Pons (tissue), 1 donor: Measurements from ENCODE around the gene RHBDF2.
A peak's percentile ranks its signal among the peaks of the same experiment; 100 is the strongest.
"Not testable (repeated sequence)": the region's sequence is repeated elsewhere in the genome, so short reads cannot be mapped to it uniquely, and the experiment has no call there.

ENCODE experiments used
- DNase-seq: peaks from one replicate; pipeline ENCODE4 v3.0.0-alpha.2; 2016; ENCODE audit warnings: low spot score

Gene RHBDF2

DNA sequence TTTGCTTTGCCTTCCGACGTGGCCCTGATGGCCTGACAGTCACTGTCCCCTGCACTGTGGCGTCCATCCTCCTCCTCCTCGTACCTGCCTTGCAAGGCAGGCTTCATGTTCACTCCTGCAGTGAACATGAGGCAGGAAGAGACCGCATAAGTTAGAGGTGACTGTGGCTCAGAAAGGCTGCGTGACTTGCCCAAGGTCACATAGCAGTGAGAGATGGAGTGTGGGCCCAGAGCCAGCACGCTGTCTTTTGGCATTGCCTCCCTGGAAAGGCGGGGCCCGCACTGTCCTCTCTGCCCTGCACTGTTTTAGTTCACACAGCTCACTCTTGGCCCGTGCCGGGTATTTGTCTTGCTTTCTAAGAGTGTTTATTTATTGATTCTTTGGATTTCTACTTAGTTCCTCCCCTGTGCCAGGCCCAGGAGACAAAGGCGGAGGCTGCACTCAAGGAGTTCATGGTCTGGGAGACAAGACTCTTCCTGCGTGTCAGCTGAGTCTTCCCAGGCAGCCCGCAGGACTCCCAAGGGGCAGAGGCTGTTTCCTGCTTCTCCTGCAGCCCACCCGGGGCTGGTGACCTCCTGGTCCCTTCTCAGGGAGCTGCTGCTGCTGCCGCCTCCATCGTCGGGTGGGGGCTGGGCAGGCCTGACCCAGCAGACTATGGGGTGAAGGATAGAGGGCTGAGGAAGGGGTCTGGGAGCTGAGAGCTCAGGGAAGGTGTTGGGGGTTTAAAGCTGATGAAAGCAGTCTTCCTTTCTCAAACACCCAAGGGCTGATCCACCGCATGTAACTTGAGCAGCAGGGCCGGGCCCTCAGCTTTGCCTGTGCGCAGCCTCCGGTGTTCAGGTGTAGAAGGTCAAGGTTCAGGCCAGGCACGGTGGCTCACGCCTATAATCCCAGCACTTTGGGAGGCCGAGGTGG is 23.6 kb upstream of the RHBDF2 start:
- DNase-seq: no peak

DNA sequence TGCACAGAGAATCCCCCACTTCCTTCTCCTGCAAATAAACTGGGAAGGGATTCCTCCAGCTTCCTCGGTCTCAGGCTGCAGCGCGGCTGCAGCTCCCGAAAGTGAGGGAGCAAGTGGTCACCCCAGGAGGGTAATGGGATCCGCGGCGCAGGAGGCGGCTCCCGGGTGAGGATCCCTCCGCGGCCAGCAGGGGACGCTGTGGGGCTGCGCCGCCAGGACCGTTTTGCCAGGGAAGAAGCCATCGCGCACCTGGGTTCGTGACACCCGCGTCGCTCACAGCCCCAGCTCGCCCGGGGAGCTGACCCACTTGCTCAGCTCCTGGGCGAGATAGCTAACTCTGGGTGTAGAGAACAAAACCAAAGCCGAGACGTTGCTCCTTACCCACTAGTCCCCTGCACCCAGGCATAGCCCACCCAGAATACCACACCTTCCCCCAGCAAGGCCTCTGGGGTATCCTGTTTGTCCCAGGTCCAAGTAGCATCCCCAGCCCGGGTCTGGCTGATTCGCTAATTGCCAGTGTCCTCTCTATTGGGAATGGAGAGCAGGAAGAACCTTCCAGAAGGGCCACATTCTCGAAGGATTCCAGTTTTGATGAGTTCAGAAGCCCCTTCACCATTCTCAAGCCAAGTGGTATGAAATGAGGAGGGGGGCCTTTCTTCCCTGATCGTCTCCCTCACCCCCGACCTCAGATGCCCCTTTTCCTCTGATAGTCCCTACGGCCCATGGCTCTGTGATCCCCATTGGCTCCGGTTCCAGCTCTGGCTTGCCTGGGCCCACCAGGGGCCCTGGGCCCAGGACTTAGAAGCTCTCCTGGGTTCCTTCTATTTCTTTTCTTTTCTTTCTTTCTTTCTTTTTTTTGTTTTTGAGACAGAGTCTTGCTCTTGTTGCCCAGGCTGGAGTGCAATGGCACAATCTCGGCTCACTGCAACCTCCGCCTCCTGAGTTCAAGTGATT is 22.1 kb upstream of the RHBDF2 start:
- DNase-seq: peak; percentile 43

DNA sequence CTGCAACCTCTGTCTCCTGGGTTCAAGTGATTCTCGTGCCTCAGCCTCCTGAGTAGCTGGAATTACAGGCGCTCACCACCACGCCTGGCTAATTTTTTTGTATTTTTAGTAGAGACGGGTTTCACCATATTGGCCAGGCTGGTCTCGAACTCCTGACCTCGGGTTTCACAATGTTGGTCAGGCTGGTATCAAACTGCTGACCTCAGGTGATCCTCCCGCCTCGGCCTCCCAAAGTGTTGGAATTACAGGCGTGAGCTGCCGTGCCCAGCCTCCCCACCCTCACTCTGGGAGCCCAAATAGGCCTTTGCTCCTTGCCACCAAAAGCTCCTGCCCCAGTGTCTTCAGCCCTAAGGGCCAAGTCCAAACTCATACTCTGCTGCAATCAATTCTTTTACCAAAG is 20.5 kb upstream of the RHBDF2 start:
- not testable (repeated sequence) for DNase-seq

DNA sequence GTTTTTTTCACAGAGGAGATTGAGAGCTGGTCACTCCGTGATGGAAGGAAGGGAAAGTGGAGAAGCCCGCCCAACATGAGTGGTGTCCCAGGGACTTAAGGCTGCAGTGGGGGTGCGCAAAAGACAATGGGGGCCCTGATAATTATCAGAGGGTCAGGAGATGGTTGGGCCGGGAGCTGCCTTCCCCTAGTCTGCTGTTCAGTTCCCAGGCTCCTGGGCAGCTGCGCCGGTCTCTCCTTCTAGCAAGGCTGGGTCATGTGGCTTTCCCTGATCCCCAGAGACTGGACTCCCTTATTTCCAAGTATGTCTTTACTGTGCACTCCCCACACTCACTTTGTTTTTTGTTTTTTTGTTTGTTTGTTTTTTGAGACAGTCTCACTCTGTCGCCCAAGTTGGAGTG is 20.0 kb upstream of the RHBDF2 start:
- DNase-seq: no peak

DNA sequence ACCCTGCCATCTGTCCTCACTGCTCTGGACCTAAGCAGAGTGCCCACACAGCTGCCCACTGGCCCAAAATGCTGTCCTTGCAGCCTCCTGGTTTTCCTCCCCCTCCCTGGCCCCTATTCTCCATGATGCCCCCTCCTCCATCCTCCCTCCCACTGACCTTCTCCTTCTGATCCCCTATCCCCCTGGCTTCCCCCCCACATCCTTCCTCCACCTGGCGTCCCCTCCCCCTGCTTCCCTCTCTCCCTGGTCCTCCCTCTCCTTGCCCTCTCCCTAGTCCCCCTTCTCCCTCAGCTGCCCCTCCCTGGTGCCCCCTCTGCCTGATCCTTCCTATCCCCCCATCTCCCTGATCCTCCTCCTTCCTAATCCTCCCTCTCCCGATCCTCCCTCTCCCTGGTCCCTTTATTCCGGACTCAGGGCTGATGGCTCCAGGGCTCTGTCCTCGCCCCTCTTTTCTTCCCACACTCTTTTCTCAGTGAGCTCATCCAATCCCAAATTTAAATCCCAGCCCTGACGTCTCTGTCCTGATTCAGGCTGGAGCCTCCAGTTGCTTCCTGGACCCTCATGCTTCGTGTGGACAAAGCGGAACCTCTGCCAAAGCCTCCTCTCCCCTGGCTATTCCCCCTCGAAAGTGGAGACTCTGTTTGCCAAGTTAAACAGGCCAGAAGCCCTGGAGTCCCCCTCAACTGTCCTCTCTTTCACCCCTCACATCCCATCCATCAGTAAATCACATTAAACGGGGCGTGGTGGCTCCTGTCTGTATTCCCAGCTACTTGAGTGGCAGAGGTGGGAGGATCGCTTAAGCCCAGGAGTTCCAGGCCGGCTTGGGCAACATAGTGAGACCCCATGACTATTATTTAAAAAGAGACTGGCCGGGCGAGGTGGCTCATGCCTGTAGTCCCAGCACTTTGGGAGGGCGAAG is 18.1 kb upstream of the RHBDF2 start:
- DNase-seq: no peak

DNA sequence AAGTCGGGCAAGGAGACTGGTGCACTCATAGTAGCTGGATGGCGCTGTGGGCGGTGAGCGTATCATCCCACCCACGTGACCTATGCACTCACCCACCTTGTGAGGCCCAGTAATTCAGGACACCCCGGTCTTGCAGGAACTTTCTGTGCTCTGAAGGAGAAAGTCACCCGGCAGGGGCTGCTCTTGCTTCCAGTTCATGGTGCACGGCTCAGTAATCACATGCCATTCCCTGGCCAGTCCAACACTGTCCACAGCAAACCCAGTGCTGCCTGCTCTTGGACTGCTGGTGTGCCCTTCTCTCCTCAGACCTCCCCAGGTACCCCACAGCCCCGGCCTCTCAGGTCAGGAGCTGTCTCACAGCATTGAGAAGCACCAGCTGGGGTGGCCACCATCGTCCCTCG is 16.4 kb upstream of the RHBDF2 start:
- no peak for DNase-seq

DNA sequence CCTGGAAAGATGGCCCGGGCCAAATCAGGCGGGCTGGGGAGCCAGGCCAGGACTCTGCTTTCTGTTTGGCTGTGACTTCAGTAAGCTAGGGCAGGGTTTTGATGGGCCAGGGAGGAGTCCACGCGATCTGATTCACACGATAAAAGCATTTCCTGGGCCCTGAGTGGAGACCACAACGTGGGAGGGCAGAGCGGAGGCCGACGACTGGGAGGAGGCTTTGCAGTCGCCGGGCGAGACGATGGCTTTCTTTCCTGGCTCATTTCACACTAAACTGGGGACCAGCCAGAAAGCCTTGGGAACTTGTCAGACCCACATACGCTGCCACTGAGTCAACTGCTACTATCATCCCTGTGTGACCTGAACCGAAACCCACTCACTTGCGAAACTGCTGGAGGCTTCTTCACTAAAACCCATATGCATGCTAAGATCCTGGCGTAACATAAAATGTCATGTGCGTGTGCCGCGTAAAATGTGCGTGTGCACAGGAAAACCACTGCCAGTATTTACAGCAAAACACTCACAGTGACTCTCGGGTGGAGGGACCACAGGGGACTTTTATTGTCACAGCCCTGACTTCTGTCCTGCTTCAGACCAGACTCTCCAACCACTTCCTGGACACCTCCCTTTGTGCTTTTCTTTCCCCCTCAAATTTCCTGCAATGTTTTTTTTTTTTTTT is 14.2 kb upstream of the RHBDF2 start:
- DNase-seq: peak; percentile 65

DNA sequence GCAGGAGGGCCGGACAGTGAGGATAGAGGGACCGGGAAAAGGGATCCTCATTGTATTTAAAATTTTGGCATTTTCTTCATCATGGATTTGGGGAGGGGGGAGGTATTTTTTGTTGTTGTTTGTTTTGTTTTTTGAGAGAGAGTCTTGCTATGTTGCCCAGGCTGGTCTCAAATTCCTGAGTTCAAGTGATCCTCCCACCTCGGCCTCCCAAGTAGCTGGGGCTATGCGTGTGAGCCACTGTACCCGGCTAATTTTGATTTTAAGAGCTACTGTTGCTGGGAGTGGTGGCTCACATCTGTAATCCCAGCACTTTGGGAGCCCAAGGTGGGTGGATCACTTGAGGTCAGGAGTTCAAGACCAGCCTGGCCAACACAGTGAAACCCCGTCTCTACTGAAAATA is 13.1 kb upstream of the RHBDF2 start:
- DNase-seq: not testable (repeated sequence)

DNA sequence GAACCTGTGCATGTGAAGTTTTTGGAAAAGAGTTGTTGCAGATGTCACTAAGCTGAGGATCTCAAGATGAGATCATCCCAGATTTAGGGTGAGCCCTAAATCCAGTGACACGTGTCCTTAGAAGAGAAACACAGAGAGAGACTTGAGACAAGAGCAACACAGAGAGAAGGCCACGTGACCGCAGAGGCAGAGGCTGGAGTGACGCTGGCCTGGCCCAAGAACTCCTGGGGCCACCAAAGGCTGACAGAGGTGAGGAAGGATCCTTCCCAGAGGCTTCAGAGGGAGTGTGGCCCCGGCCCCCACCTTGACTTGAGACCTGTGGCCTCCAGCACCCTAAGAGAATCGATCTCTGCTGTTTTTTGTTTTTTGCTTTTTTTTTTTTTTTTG is 12.1 kb upstream of the RHBDF2 start:
- DNase-seq: no peak

DNA sequence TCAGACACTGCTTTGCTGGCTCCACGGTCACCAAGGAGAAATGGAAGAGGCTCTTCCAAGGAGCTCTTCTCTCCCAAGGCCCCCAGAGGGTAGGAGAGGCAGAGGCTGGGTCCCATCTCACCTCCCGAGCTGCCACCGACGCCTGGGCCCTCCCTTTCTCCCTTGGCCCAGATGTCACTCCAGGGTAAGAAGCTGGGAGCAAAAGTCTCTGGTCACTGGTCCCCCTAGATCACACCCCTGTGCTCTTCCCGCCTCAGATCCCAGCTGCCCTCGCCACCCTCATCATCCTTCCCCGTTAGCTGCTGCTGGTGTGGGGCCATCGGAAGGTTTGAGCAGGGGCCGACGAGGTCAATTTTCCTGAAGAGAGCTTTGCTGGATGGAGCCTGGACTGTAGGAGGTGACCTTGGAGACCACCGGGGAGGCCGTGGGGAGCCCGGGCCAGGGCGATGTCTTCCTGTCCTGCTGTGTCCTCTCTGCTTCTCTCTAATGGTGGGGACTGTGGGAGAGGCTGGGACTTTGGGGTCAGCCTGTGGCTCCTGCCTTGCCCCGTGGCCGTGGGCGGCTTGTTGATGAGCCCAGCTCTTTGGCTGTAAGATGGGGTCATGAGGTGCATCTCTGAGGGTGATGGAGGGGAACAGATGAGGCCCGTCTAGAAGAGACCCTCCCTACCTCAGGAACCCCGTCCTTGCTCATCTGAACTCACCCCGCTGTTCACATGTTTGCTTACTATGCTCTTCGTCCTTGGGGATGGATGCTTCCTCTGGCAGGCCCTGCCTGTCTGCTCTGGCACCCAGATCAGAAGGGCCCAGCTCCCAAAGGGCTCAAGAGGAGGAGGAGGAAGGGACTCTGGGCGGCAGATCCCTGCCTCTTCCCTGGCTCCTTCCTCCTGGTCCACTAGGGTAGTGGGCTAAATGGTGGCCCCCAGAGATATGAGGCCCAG is 11.4 kb upstream of the RHBDF2 start:
- no peak for DNase-seq

DNA sequence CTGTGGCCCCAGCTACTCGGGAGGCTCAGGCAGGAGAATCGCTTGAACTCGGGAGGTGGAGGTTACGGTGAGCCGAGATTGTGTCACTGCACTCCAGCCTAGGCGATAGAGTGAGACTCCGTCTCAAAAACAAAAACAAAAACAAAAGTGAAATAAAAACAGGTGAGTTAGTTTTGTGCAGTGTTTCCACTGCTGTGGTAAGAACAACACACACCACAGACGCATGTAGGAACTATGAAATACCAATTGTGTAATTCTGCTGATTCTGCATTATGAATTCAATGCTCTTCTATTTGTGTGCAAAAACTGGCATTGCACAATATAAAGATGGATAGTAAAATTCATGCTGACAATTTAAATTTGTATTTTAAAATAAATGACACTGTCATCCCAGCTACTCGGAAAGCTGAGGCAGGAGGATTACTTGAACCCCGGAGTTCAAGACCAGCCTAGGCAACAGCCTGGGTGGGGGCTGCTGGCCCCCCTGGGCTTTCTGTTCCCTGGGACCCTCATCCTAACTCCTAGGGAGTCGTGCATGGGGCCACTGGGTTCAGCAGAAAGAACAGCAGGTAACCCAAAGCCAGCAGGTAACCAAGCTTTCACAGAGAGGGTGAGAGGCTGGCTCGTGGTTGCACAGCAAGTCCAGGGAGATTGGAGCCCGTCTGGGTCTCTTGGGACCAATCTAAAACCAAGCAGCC is 10.6 kb upstream of the RHBDF2 start:
- no peak for DNase-seq

DNA sequence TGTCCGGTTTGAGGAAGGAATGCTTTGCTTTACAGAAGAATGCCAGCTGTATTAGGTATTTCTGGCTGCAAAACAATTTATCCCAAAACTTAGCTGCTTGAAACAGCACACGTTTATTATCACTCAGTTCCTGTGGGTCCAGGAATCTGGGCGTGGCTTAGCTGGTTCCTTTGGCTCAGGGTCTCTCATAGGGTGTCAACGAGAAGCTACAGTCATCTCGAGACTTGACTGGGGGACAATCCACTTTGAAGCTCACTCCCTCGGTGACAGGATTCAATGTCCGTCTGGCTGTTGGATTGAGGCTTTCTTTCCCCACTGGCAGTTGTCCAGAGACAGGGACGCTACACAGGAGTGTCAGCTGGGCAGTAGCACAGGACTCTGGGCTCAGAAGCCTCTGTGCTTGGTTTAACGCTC is 9.6 kb upstream of the RHBDF2 start:
- no peak for DNase-seq

DNA sequence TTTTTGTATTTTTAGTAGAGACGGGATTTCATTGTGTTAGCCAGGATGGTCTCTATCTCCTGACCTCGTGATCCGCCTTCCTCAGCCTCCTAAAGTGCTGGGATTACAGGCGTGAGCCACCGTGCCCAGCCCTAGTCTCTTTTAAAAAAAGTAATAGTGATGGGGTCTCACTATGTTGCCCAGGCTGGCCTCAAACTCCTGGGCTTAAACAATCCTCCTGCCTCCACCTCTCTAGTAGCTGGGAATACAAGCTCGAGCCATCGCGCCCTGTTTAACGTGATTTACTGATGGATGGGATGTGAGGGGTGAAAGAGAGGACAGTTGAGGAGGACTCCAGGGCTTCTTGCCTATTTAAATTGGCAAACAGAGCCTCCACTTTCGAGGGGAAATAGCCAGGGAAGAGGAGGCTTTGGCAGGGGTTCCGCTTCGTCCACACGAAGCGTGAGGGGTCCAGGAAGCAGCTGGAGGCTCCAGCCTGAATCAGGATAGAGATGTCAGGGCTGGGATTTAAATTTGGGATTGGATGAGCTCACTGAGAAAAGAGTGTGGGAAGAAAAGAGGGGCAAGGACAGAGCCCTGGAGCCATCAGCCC is 7.3 kb upstream of the RHBDF2 start:
- not testable (repeated sequence) for DNase-seq

DNA sequence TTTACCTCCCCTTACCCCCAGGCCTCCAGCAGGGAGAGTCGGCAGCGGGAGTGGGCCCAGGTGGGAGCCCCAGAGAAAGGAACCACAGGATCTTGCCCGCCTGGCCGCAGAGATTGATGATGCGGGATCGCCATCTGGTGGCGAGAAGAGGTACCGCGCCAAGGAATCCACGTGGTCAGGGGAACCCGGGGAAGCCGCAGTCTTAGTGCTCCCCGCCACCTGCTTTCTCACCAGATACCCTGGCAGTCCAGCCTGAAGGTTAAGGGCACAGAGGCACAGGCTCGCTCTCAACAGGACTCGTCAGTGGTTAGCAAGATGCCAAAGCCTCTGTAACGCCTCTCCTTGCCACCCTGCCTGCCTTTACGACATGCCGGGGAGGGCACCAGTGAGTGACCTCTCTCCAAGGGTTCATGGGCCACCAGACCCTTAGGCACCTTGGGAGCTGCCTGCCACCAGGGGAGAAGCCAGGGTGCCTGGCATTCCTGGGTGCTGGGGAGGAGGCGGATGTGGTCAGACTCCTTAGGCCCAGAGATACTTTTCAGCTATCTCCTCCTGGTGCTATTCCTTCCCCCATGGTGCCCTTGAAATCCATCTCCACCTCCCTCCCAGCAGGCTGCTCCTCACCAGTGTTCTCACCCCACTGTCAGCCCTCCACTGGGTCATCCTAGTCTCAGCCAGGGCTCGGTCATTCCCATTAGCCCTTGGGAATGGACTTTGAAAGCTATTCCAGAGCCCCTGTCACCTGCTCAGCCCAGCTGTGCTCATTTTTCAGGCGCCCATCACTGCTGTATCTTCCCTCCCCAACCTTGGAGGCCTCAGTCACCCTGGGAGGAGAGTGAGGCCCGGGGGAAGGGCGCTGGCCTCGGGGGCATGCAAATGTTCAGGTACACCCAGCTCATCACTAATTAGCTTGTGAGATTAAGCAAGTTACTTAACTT is 5.5 kb upstream of the RHBDF2 start:
- peak; percentile 63 for DNase-seq

DNA sequence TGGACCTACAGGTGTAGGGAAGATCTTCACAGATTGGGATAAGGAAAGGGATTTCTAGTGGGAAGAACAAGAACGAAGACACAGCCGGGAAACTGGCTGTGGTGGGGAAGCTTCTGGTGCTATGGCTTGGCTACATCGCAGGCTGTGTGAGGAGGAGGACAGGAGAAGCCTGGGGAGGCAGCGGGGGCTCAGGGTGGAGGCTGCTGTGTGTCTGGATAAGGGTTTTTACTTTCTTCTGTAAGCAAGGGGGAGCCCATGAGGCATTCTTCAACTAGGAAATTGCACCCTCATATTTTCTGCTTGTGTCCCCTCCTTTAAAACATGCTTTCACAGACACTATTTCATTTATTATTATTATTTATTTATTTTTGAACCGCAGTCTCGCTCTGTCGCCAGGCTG is 2.9 kb upstream of the RHBDF2 start:
- DNase-seq: no peak

DNA sequence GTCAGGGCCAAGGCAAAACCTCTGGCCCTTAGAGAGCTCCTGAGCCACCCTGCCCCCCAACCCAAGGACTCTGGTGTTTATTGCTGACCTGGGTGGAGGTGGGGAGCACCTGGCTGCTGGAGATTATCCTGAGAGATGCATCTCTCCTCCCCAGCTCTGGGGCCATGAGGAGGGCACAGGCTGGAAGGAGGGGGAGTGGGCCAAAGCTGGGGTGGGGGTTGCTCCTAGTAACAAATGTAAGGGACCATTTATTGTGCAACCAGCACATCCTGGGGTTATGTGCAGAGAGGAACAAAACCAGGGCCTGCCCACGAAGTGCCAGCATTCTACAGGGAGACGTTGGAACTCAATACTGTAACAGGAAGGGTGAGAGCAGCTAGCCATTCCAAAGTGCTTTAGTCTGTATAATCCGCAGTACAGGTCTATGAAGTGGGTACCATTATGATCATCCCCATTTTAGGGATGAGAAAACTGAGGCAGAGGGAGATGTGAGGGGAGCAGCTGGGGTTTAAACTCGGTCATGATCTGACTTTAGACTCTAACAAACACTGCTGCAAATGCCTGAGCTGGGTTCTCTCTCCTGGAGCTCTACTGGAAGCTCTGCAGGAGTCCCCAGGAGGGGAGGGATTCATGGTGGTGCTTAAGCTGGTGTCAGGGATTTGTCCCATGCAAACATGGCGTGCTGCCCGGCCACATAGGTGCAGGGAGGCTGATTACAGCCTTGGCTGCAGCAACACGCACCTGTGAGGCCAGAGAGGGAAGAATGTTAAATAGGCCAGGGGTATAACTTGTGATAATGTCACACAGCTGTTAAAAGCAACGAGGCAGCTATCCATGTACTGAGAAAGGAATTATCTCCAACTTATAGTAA is 1.4 kb upstream of the RHBDF2 start:
- no peak for DNase-seq

DNA sequence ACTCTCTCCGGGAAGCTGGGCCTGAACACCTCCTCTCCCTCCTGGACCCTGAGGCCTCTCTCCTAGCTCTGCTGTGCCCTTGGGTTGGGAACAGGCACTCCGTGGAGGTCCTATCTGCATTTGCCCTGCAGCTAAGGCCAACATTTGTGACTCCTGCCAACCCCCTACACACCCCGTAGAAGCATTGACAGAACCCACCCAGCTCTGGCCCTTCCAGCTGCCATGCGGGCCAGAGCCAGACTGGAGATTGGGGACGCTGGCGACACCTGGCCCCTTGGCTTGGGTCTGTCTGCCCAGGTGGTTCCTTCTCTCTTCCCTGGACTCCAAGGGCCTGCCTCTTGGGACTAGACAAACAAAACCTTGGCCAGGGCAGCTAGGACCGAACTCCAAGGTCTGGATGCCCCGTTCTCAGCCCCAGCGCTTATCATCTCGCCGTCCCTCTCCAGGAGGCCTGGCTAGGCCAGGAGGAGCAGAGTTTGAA is 644 bp upstream of the RHBDF2 start:
- DNase-seq: no peak
